ENCODE results near the gene CDC20.

DNA sequence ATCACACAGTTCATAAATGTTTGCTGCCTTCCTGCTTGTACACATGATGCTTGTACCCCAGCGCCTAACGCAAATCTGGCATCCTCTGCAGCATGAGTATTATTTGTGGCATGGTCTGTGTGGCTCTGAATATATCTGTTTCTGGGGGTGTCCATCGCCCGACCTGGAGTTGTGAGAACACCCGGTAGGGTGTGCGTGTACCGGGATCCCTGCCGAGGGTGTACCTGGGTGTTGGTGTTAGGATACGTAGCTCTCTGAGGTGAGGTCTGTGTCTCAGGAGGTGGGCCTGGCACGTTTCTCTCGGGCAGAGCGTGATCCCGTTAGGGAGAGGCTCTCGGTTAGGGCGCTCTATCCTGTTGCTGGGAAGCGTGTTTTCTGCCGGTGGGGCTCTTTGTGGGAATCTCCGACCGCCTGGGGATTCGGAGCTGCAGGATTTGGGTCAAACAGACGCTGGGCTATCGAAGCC is 10.4 kb upstream of the CDC20 start:
- TF ChIP-seq, protein P1, sequence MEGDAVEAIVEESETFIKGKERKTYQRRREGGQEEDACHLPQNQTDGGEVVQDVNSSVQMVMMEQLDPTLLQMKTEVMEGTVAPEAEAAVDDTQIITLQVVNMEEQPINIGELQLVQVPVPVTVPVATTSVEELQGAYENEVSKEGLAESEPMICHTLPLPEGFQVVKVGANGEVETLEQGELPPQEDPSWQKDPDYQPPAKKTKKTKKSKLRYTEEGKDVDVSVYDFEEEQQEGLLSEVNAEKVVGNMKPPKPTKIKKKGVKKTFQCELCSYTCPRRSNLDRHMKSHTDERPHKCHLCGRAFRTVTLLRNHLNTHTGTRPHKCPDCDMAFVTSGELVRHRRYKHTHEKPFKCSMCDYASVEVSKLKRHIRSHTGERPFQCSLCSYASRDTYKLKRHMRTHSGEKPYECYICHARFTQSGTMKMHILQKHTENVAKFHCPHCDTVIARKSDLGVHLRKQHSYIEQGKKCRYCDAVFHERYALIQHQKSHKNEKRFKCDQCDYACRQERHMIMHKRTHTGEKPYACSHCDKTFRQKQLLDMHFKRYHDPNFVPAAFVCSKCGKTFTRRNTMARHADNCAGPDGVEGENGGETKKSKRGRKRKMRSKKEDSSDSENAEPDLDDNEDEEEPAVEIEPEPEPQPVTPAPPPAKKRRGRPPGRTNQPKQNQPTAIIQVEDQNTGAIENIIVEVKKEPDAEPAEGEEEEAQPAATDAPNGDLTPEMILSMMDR (conservative IDR thresholded peaks at IDR 0.05 in 1 of 2, IDR thresholded peaks at IDR 0.05 in 1 of 2; ENCODE audit: extremely low read depth in 1 of 2, insufficient read depth in 1 of 2, low read depth in 1 of 2, low read length in 2 of 2) = no peak
- no peak for TF ChIP-seq EZH2 (IDR thresholded peaks at IDR 0.05; ENCODE audit: borderline replicate concordance, low read length)
